HG03520 (cell line): Measurements from ENCODE around the gene PCSK9.
"Not testable (repeated sequence)": the region's sequence is repeated elsewhere in the genome, so short reads cannot be mapped to it uniquely, and the experiment has no call there.

Experiments
- ATAC-seq: cut with Tn5 transposase; IDR thresholded peaks from one replicate; pipeline ENCODE4 v1.9.1; 2021; ENCODE audit warnings: mild to moderate bottlenecking, moderate library complexity; ENCODE audit not compliant: unreplicated experiment

PCSK9 gene

GRCh38 chr1:55007625-55008024, 31.7 kb upstream of the PCSK9 start:
- no peak for ATAC-seq

GRCh38 chr1:55010194-55010886, 29.0 kb upstream of the PCSK9 start:
- ATAC-seq: no peak

GRCh38 chr1:55010887-55011217, 28.5 kb upstream of the PCSK9 start:
- no peak for ATAC-seq

GRCh38 chr1:55012661-55013060, 26.7 kb upstream of the PCSK9 start:
- no peak for ATAC-seq

GRCh38 chr1:55015123-55015522, 24.2 kb upstream of the PCSK9 start:
- ATAC-seq: no peak

- ATAC-seq: no peak
Observed at GRCh38 chr1:55015731-55016620, 23.4 kb upstream of the PCSK9 start.

- ATAC-seq: no peak
Observed at GRCh38 chr1:55018395-55018794, 21.0 kb upstream of the PCSK9 start.

- peak; percentile 78 for ATAC-seq
Observed at GRCh38 chr1:55021942-55022546, 17.3 kb upstream of the PCSK9 start.

- not testable (repeated sequence) for ATAC-seq
Observed at GRCh38 chr1:55024163-55024562, 15.2 kb upstream of the PCSK9 start.

GRCh38 chr1:55026682-55027081, 12.7 kb upstream of the PCSK9 start:
- not testable (repeated sequence) for ATAC-seq

GRCh38 chr1:55031098-55031497, 8.2 kb upstream of the PCSK9 start:
- not testable (repeated sequence) for ATAC-seq

- no peak for ATAC-seq
Observed at GRCh38 chr1:55033265-55033614, 6.1 kb upstream of the PCSK9 start.

- no peak for ATAC-seq
Observed at GRCh38 chr1:55034476-55035133, 4.7 kb upstream of the PCSK9 start.

- ATAC-seq: no peak
Observed at GRCh38 chr1:55035904-55036303, 3.4 kb upstream of the PCSK9 start.

- no peak for ATAC-seq
Observed at GRCh38 chr1:55037733-55038551, 1.4 kb upstream of the PCSK9 start.

- ATAC-seq: no peak
Observed at GRCh38 chr1:55038552-55038838, 853 bp upstream of the PCSK9 start.

GRCh38 chr1:55038974-55039341, 390 bp upstream of the PCSK9 start:
- ATAC-seq: no peak

- ATAC-seq: no peak
Observed at GRCh38 chr1:55040083-55040932, 960 bp downstream of the PCSK9 start.

GRCh38 chr1:55040933-55041494, 1.7 kb downstream of the PCSK9 start:
- no peak for ATAC-seq

- no peak for ATAC-seq
Observed at GRCh38 chr1:55041613-55042012, 2.3 kb downstream of the PCSK9 start.
